Fibroblast of lung (primary cell): ENCODE results near the gene TMEM63C. TPM values are rescaled to one million over a fixed set of nuclear protein-coding genes. Genes with fewer than 3 reads are reported as not detected.

ENCODE experiments used
- DNase-seq, 2 donors: peaks; one replicate each; pipeline versions ENCODE4 v3.0.0 to v3.0.0-alpha.2; 2010; ENCODE audit warnings: low read depth in 2 of 2
- H2AFZ ChIP-seq: 2 replicates; pipeline ENCODE4 v1.5.1; 2012; ENCODE audit warnings: low read length, control low read depth, inconsistent platforms
- H3K27ac ChIP-seq: 2 replicates; pipeline ENCODE4 v1.5.1; 2011; ENCODE audit warnings: low read length, control low read depth; ENCODE audit not compliant: insufficient read depth
- H3K27me3 ChIP-seq: 2 replicates; pipeline ENCODE4 v1.5.1; 2011; ENCODE audit warnings: mild to moderate bottlenecking, low read length; ENCODE audit not compliant: control insufficient read depth, insufficient read depth
- H3K36me3 ChIP-seq: 2 replicates; pipeline ENCODE4 v1.5.1; 2011; ENCODE audit warnings: low read length; ENCODE audit not compliant: control insufficient read depth, insufficient read depth
- H3K4me1 ChIP-seq: 2 replicates; pipeline ENCODE4 v1.5.1; 2011; ENCODE audit warnings: low read length; ENCODE audit not compliant: control insufficient read depth, insufficient read depth; ENCODE audit errors: extremely low read depth
- H3K4me2 ChIP-seq: 2 replicates; pipeline ENCODE4 v1.5.1; 2011; ENCODE audit warnings: low read length, control low read depth; ENCODE audit not compliant: insufficient read depth; ENCODE audit errors: extremely low read depth
- H3K4me3 ChIP-seq, 4 experiments: fragments of 200-600 bp in 1 of 4; sonication (generic) in 1 of 4; replicated peaks in 1 of 4; 2 replicates each; pipeline ENCODE4 v1.5.1; 2011 to 2016; ENCODE audit warnings: low read length in 4 of 4, low read depth in 3 of 4, mild to moderate bottlenecking in 3 of 4, control low read depth in 2 of 4, inconsistent platforms in 1 of 4, mixed read lengths in 1 of 4; ENCODE audit not compliant: insufficient read depth in 1 of 4; ENCODE audit errors: control extremely low read depth in 1 of 4
- H3K79me2 ChIP-seq: 2 replicates; pipeline ENCODE4 v1.5.1; 2012; ENCODE audit warnings: mild to moderate bottlenecking, low read length, inconsistent platforms; ENCODE audit not compliant: control insufficient read depth, insufficient read depth
- H3K9ac ChIP-seq: 2 replicates; pipeline ENCODE4 v1.5.1; 2011; ENCODE audit warnings: mild to moderate bottlenecking, low read length, control low read depth; ENCODE audit not compliant: insufficient read depth
- H3K9me3 ChIP-seq: 2 replicates; pipeline ENCODE4 v1.5.1; 2012; ENCODE audit warnings: low read depth, low read length; ENCODE audit not compliant: control insufficient read depth, insufficient read depth
- H4K20me1 ChIP-seq: 2 replicates; pipeline ENCODE4 v1.5.1; 2011; ENCODE audit warnings: low read length; ENCODE audit not compliant: control insufficient read depth, insufficient read depth; ENCODE audit errors: extremely low read depth
- CTCF ChIP-seq, 2 donors: IDR thresholded peaks in 1 of 2; conservative IDR thresholded peaks in 1 of 2; 1 replicate in 1 of 2; 2 replicates in 1 of 2; pipeline ENCODE4 v1.5.1; 2011 to 2012; ENCODE audit warnings: low read length in 2 of 2, control low read depth in 1 of 2, inconsistent platforms in 1 of 2, low read depth in 1 of 2, mild to moderate bottlenecking in 1 of 2
- EZH2 ChIP-seq: IDR thresholded peaks from 2 replicates; pipeline ENCODE4 v1.5.1; 2012; ENCODE audit warnings: low read length, control low read depth, mild to moderate bottlenecking; ENCODE audit errors: missing control alignments
- polyA plus RNA-seq, 2 donors: library from polyadenylated mRNA; depleted of rRNA in 1 of 2; stranded (reverse) in 1 of 2; unstranded in 1 of 2; fragments of >200 nt; gene quantifications; 2 replicates each; pipeline ENCODE4 v1.2.1, GENCODE V29; 2011 to 2012; ENCODE audit warnings: missing spikeins in 1 of 2
- total RNA-seq: library from RNA; depleted of rRNA; stranded (reverse); fragments of >200 nt; gene quantifications from 2 replicates; pipeline ENCODE4 v1.2.1, GENCODE V29; 2014

The TMEM63C gene
- total and polyA plus RNA-seq, 2 donors (not counting 1 experiment from before 2014, with no cell fraction given) = 0.66 TPM; not detected in 1

- no peaks in the 10 kb centered on the region for H3K36me3 ChIP-seq
- DNase-seq = no peak
- H4K20me1 ChIP-seq = no peaks in the 10 kb centered on the region
- H3K4me2 ChIP-seq = no peak overlapping the region
- H3K4me3 ChIP-seq = no peak overlapping the region
- no peak overlapping the region for H2AFZ ChIP-seq
- no peak for TF ChIP-seq CTCF (conservative IDR thresholded peaks at IDR 0.05 in 1 of 2, IDR thresholded peaks at IDR 0.05 in 1 of 2; ENCODE audit: low read depth in 1 of 2, low read length in 2 of 2)
- TF ChIP-seq EZH2 = no peak
- no peaks in the 10 kb centered on the region for H3K4me1 ChIP-seq
- no peak overlapping the region for H3K27ac ChIP-seq
- no peaks in the 10 kb centered on the region for H3K79me2 ChIP-seq
- H3K9me3 ChIP-seq = no peaks in the 10 kb centered on the region
- no peaks in the 10 kb centered on the region for H3K27me3 ChIP-seq
- no peak overlapping the region for H3K9ac ChIP-seq
Observed at GRCh38 chr14:77238356-77238755, 56.8 kb downstream of the TMEM63C start.

- no peaks in the 10 kb centered on the region for H3K27me3 ChIP-seq
- no peak for TF ChIP-seq CTCF (conservative IDR thresholded peaks at IDR 0.05 in 1 of 2, IDR thresholded peaks at IDR 0.05 in 1 of 2; ENCODE audit: low read depth in 1 of 2, low read length in 2 of 2)
Observed at GRCh38 chr14:77238996-77239395, 57.4 kb downstream of the TMEM63C start.

DNA sequence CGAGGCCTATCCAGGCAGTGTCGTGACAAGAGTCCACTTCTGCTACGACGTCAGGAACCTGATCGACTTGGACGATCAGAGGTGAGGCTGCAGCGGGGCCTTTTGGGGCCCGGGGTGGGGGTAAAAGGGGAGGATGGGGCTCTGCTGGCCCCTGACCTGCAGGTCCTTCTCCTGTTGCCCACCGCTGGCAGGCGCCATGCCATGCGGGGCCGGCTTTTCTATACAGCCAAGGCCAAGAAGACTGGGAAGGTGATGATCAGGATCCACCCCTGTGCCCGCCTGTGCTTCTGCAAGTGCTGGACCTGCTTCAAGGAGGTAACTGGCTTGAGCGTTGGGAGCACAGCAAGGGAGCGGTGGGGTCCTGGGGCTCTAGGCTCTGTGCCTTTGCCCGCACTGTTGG, 57.8 kb downstream of the TMEM63C start:
- Histone ChIP-seq H4K20me1 (no peaks in the 10 kb centered on the region), H3K27me3 (no peaks in the 10 kb centered on the region), H2AFZ (no peak overlapping the region), H3K4me2 (no peak overlapping the region), H3K9me3 (no peaks in the 10 kb centered on the region), H3K4me3 (no peak overlapping the region), H3K4me1 (no peaks in the 10 kb centered on the region), H3K79me2 (no peaks in the 10 kb centered on the region), H3K9ac (no peak overlapping the region), H3K27ac (no peak overlapping the region), H3K36me3 (no peaks in the 10 kb centered on the region)
- DNase-seq = no peak
- TF ChIP-seq EZH2 (no peak), CTCF (conservative IDR thresholded peaks at IDR 0.05 in 1 of 2, IDR thresholded peaks at IDR 0.05 in 1 of 2; ENCODE audit: low read depth in 1 of 2, low read length in 2 of 2) (no peak)

More at GRCh38 chr14:77238996-77239395, 57.4 kb downstream of the TMEM63C start:
- no peak for DNase-seq
- Histone ChIP-seq H3K36me3 (no peaks in the 10 kb centered on the region), H3K9me3 (no peaks in the 10 kb centered on the region), H3K4me2 (no peak overlapping the region), H3K9ac (no peak overlapping the region), H4K20me1 (no peaks in the 10 kb centered on the region), H3K4me1 (no peaks in the 10 kb centered on the region), H2AFZ (no peak overlapping the region), H3K4me3 (no peak overlapping the region), H3K27ac (no peak overlapping the region), H3K79me2 (no peaks in the 10 kb centered on the region)
